K562 (cell line): ENCODE results near the gene APC. TPM values are rescaled to one million over a fixed set of nuclear protein-coding genes. Genes with fewer than 3 reads are reported as not detected.

Source experiments
- ATAC-seq: fragments of 200-7000 bp; cut with Tn5 transposase; 3 replicates; pipeline ENCODE4 v1.9.1; 2020; ENCODE audit warnings: moderate library complexity
- BruUV-seq: library from RNA; stranded (reverse); fragments of 400-500 nt; replicated peaks from 2 replicates; lab custom pipeline; 2021; lab: Mats Ljungman, UMichigan
- CTCF ChIA-PET: fragments of 300-600 bp; formaldehyde crosslinking; extraction: SDS; loops from one replicate; lab custom pipeline; 2021; ENCODE audit warnings: low intra/inter-chr PET ratio; lab: Yijun Ruan, JAX
- POLR2A ChIA-PET: fragments of 300-600, 350-650 bp; sonication (Branson Sonifier 250); formaldehyde crosslinking; extraction: SDS; loops from one replicate; lab custom pipeline; 2021; ENCODE audit warnings: antibody characterized with exemption, inconsistent platforms; lab: Yijun Ruan, JAX
- DNase-seq, 4 experiments: peaks; one replicate each; pipeline versions ENCODE4 v3.0.0 to v3.0.0-alpha.2; 2011 to 2018; ENCODE audit warnings: low spot score in 3 of 4, mixed read lengths in 3 of 4; ENCODE audit errors: extremely low read depth in 1 of 4
- FAIRE-seq: peaks from 2 replicates; lab custom pipeline; 2011; peaks lifted over from hg19 to GRCh38; lab: Jason Lieb, UNC
- H2AFZ ChIP-seq: 2 replicates; pipeline ENCODE4 v1.6.0; 2011; ENCODE audit warnings: low read depth, low read length, control low read depth, inconsistent platforms
- H3K27ac ChIP-seq: fragments of 200-600 bp; 3 replicates; pipeline ENCODE4 v1.8.0; 2011; ENCODE audit warnings: low read depth, mild to moderate bottlenecking, control low read depth, inconsistent platforms, low read length, moderate library complexity, mixed read lengths; ENCODE audit errors: extremely low read depth
- H3K27me3 ChIP-seq, 2 experiments: fragments of 300-600 bp in 1 of 2; 2 replicates in 1 of 2; 3 replicates in 1 of 2; pipeline versions ENCODE4 v1.6.0 to v1.8.0; 2011; ENCODE audit warnings: inconsistent platforms in 2 of 2, low read length in 2 of 2, mild to moderate bottlenecking in 1 of 2, mixed read lengths in 1 of 2, moderate library complexity in 1 of 2; ENCODE audit not compliant: control insufficient read depth in 2 of 2, insufficient read depth in 2 of 2
- H3K36me3 ChIP-seq: fragments of 300-600 bp; 3 replicates; pipeline ENCODE4 v1.8.0; 2011; ENCODE audit warnings: mild to moderate bottlenecking, low read length, inconsistent platforms; ENCODE audit not compliant: control insufficient read depth, insufficient read depth
- H3K4me1 ChIP-seq, 2 experiments: fragments of 200-600 bp in 1 of 2; replicated peaks in 1 of 2; 2 replicates in 1 of 2; 3 replicates in 1 of 2; pipeline versions ENCODE4 v1.5.1 to v1.8.0; 2011; ENCODE audit warnings: inconsistent platforms in 2 of 2, low read length in 2 of 2, mild to moderate bottlenecking in 1 of 2, mixed read lengths in 1 of 2, moderate library complexity in 1 of 2; ENCODE audit not compliant: control insufficient read depth in 2 of 2, insufficient read depth in 2 of 2
- H3K4me2 ChIP-seq: 2 replicates; pipeline ENCODE4 v1.6.1; 2011; ENCODE audit warnings: low read length, control low read depth, inconsistent platforms, mixed read lengths; ENCODE audit not compliant: insufficient read depth
- H3K4me3 ChIP-seq: fragments of 200-600 bp; sonication (generic), shearing (Covaris generic); 2 replicates; pipeline ENCODE4 v1.5.1; 2016; ENCODE audit warnings: control low read depth, inconsistent platforms
- H3K79me2 ChIP-seq: fragments of 200-600 bp; 3 replicates; pipeline ENCODE4 v1.8.0; 2011; ENCODE audit warnings: low read length, inconsistent platforms; ENCODE audit not compliant: control insufficient read depth, insufficient read depth
- H3K9ac ChIP-seq, 2 experiments: 2 replicates each; pipeline versions ENCODE4 v1.6.0 to v1.6.1; 2011; ENCODE audit warnings: low read depth in 2 of 2, low read length in 2 of 2, control low read depth in 1 of 2, inconsistent platforms in 1 of 2, mild to moderate bottlenecking in 1 of 2, mixed read lengths in 1 of 2; ENCODE audit not compliant: insufficient read depth in 1 of 2
- H3K9me1 ChIP-seq: one replicate; pipeline ENCODE4 v1.6.0; 2011; ENCODE audit warnings: inconsistent platforms, mild to moderate bottlenecking, low read length, moderate library complexity; ENCODE audit not compliant: control insufficient read depth, insufficient read depth
- H3K9me3 ChIP-seq: replicated peaks from 2 replicates; pipeline ENCODE4 v1.5.1; 2011; ENCODE audit warnings: low read depth, low read length, inconsistent platforms; ENCODE audit not compliant: control insufficient read depth, insufficient read depth
- H4K20me1 ChIP-seq: replicated peaks from 2 replicates; pipeline ENCODE4 v1.6.1; 2011; ENCODE audit warnings: low read length, inconsistent platforms, mixed read lengths; ENCODE audit not compliant: control insufficient read depth, insufficient read depth
- ETS1 ChIP-seq: conservative IDR thresholded peaks from 2 replicates; pipeline ENCODE4 v1.6.1; 2011; ENCODE audit warnings: low read depth, mild to moderate bottlenecking, low read length; ENCODE audit not compliant: control insufficient read depth
- HLTF ChIP-seq: fragments of 450-650 bp; IDR thresholded peaks from 2 replicates; pipeline ENCODE4 v1.6.1; 2016
- POU5F1 ChIP-seq: fragments of 150-350 bp; IDR thresholded peaks from 2 replicates; pipeline ENCODE4 v1.6.1; 2014; ENCODE audit warnings: borderline replicate concordance, low read length, low read depth, mild to moderate bottlenecking; ENCODE audit not compliant: partially characterized antibody
- RBM15 ChIP-seq: fragments of 200-400 bp; formaldehyde crosslinking; IDR thresholded peaks from 2 replicates; pipeline ENCODE4 v1.6.1; 2018; ENCODE audit warnings: mild to moderate bottlenecking, low read length, moderate library complexity; ENCODE audit not compliant: insufficient read depth
- SMARCA5 ChIP-seq: fragments of 450-650 bp; IDR thresholded peaks from 2 replicates; pipeline ENCODE4 v1.6.1; 2016
- THAP7 ChIP-seq: fragments of 250-450 bp; sonication (Bioruptor Pico); IDR thresholded peaks from 2 replicates; pipeline ENCODE4 v1.5.0; 2021
- THRB ChIP-seq: fragments of 450-650 bp; formaldehyde crosslinking; conservative IDR thresholded peaks from 2 replicates; pipeline ENCODE4 v1.4.0; 2022; ENCODE audit warnings: mild to moderate bottlenecking, missing genetic modification characterization
- TOE1 ChIP-seq, 2 experiments: fragments of 450-650 bp in 1 of 2; sonication (generic) in 1 of 2; formaldehyde crosslinking in 1 of 2; IDR thresholded peaks; 2 replicates each; pipeline versions ENCODE4 v1.7.1 to v1.8.0; 2016 to 2022; ENCODE audit warnings: borderline replicate concordance in 2 of 2, mild to moderate bottlenecking in 2 of 2, antibody characterized with exemption in 1 of 2, inconsistent platforms in 1 of 2, low read depth in 1 of 2, missing genetic modification reagents in 1 of 2, moderate library complexity in 1 of 2
- ZBTB12 ChIP-seq: fragments of 250-450 bp; sonication (Bioruptor Pico); IDR thresholded peaks from 2 replicates; pipeline ENCODE4 v1.4.0; 2020
- ZBTB49 ChIP-seq: sonication (generic); formaldehyde crosslinking; IDR thresholded peaks from 2 replicates; pipeline ENCODE4 v1.8.0; 2022; ENCODE audit warnings: missing genetic modification reagents, mild to moderate bottlenecking, borderline replicate concordance
- ZNF347 ChIP-seq: fragments of 450-650 bp; formaldehyde crosslinking; IDR thresholded peaks from 2 replicates; pipeline ENCODE4 v1.4.0; 2020; ENCODE audit warnings: low read depth, mild to moderate bottlenecking, moderate library complexity
- ZNF76 ChIP-seq: fragments of 250-450 bp; sonication (Bioruptor Pico); IDR thresholded peaks from 2 replicates; pipeline ENCODE4 v1.4.0; 2020; ENCODE audit warnings: mild to moderate bottlenecking, moderate library complexity, borderline replicate concordance
- WGBS: fragments of 100-300 bp; shearing (Covaris generic); methylation state at CpG from one replicate; pipeline ENCODE4 v1.1.6; 2016; ENCODE audit warnings: low coverage, mixed read lengths; ENCODE audit not compliant: insufficient coverage; ENCODE audit errors: missing lambda C conversion rate; 5-methylcytosine and 5-hydroxymethylcytosine counted together
- in situ Hi-C: fragments of 300-500 bp; cut with MboI; formaldehyde crosslinking; loops from 4 replicates; pipeline ENCODE4 v1.15.0; 2018; ENCODE audit warnings: inconsistent platforms, mixed read lengths
- intact Hi-C: fragments of 100-400 bp; cut with micrococcal nuclease; formaldehyde crosslinking; loops from 2 replicates; pipeline ENCODE4 v1.14.2; 2022
- polyA plus RNA-seq, 8 experiments: library from polyadenylated mRNA; depleted of rRNA in 4 of 8; stranded (reverse) in 5 of 8; unstranded in 3 of 8; fragments of >200 nt; fragmentation: Nextera tagmentation in 2 of 8; fragmentation: Illumina TruSeq in 1 of 8; extraction: Ambion mirVana in 2 of 8; extraction: Trizol in 1 of 8; gene quantifications; 2 replicates each; pipeline versions ENCODE4 v1.2.1 to v1.2.3, GENCODE V29; 2011 to 2014; ENCODE audit warnings: inconsistent platforms in 1 of 8, missing spikeins in 1 of 8
- total RNA-seq, 7 experiments: library from RNA; depleted of rRNA in 6 of 7; stranded (reverse); fragments of >200 nt in 6 of 7; fragmentation: Illumina TruSeq in 2 of 7; extraction: Trizol in 2 of 7; gene quantifications; 2 replicates each; pipeline versions ENCODE4 v1.2.1 to v1.2.3, GENCODE V29; 2011 to 2021; ENCODE audit warnings: low replicate concordance in 1 of 7

Gene APC
- total and polyA plus RNA-seq, 9 of the 15 experiments (the other 6 are each of a cell fraction or from before 2014, with no cell fraction given), result 5.7 to 29.5 (median 15.4) TPM

GRCh38 chr5:112869948-112870347 lies 132.3 kb downstream of the APC start:
- Histone ChIP-seq H3K9me3 (no peaks in the 10 kb centered on the region), H3K4me2 (no peak overlapping the region), H3K36me3 (peaks cover 63% of the 10 kb centered on the region), H3K4me1 (no peaks in the 10 kb centered on the region), H3K9me1 (no peaks in the 10 kb centered on the region), H3K27ac (no peak overlapping the region), H4K20me1 (no peaks in the 10 kb centered on the region), H3K27me3 (no peaks in the 10 kb centered on the region), H2AFZ (no peak overlapping the region), H3K9ac (no peak overlapping the region), H3K79me2 (0 out of 3 replicates have a peak, but pooled peaks cover 6% of the 10 kb centered on the region), H3K4me3 (no peak overlapping the region)
- in situ Hi-C loops (no loop called here), intact Hi-C loops (no loop called here)
- POLR2A ChIA-PET, result interaction anchor here (1.3 kb wide), 1 partner anchor 9 kb away, joined by 3 read pairs; the partner anchor contains the start of gene SRP19
- no TSS peak for BruUV-seq
- WGBS, result 98% methylated on average over 3 of the region's 3 CpGs
- ATAC-seq, result no peak
- no peak for DNase-seq
- no peak for FAIRE-seq
- CTCF ChIA-PET, result no interaction called here
- TF ChIP-seq RBM15 (no peak), THRB (no peak), HLTF (no peak), SMARCA5 (no peak), POU5F1 (no peak), ETS1 (no peak), ZNF347 (CRISPR knock-in tag) (no peak), ZNF76 (CRISPR knock-in tag) (no peak), THAP7 (CRISPR knock-in tag) (no peak), ZBTB49 (no peak), ZBTB12 (CRISPR knock-in tag) (no peak), TOE1 (IDR thresholded peaks at IDR 0.05; ENCODE audit: borderline replicate concordance) (no peak), TOE1 (CRISPR knock-in tag; IDR thresholded peaks at IDR 0.05; ENCODE audit: borderline replicate concordance, low read depth) (no peak)
